ENCODE data around the gene SREBF1. TPM values are rescaled to one million over a fixed set of nuclear protein-coding genes. Genes with fewer than 3 reads are reported as not detected.

Gene SREBF1
- total and polyA plus RNA-seq, 10 of the 15 experiments (the other 5 are each of a cell fraction or from before 2014, with no cell fraction given) = 1.4 to 84.6 (median 20.4) TPM

DNA sequence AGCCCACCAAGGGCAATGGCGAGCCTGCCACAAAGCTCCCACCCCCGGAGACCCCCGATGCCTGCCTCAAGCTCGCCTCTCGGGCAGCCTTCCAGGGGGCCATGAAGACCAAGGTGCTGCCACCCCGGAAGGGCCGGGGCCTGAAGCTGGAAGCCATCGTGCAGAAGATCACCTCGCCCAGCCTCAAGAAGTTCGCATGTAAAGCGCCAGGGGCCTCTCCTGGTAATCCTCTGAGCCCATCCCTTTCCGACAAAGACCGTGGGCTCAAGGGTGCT, 40.1 kb downstream of the SREBF1 start:
- no peak for FAIRE-seq
- POLR2A ChIA-PET = no interaction called here

DNA sequence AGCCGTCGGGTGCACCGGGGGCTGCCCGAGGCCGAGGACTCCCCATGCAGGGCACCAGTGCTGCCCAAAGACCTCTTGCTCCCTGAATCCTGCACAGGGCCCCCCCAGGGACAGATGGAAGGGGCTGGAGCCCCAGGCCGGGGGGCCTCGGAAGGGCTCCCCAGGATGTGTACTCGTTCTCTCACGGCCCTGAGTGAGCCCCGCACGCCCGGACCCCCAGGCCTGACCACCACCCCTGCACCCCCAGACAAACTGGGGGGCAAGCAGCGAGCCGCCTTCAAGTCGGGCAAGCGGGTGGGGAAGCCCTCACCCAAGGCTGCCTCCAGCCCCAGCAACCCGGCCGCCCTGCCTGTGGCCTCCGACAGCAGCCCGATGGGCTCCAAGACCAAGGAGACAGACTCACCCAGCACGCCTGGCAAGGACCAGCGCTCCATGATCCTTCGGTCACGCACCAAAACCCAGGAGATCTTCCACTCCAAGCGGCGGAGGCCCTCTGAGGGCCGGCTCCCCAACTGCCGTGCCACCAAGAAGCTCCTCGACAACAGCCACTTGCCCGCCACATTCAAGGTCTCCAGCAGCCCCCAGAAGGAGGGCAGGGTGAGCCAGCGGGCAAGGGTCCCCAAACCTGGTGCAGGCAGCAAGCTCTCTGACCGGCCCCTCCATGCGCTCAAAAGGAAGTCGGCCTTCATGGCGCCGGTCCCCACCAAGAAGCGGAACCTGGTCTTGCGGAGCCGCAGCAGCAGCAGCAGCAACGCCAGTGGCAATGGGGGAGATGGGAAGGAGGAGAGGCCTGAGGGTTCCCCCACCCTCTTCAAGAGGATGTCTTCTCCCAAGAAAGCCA, 40.6 kb downstream of the SREBF1 start:
- no TSS peak for BruUV-seq (replicated peaks)
- no peaks in the 10 kb centered on the region for H4K20me1 ChIP-seq (ENCODE audit: control insufficient read depth, insufficient read depth)
- DNase-seq (ENCODE audit: low read depth, low spot score) (no peak), ATAC-seq (no peak), FAIRE-seq (no peak)
- peaks cover 3% of the 10 kb centered on the region; the same call in 1 of the 2 replicates for H3K4me1 ChIP-seq (ENCODE audit: control insufficient read depth, insufficient read depth, low read length)
- 95% methylated on average over 33 of the region's 40 CpGs for WGBS (ENCODE audit: insufficient coverage, insufficient replicate concordance, low lambda C conversion rate, missing lambda C conversion rate)
- H3K79me2 ChIP-seq (ENCODE audit: control insufficient read depth, insufficient read depth, low read length) = no peaks in the 10 kb centered on the region
- ChIA-PET RAD21 (ENCODE audit: unreplicated experiment) (no interaction called here), POLR2A (no interaction called here), CTCF (no interaction called here), SMC1A (ENCODE audit: uncharacterized antibody, unreplicated experiment) (no interaction called here)
- H3K27me3 ChIP-seq (replicated peaks in 1 of 2; ENCODE audit: control insufficient read depth in 2 of 2, insufficient read depth in 2 of 2, low read length in 1 of 2) = no peaks in the 10 kb centered on the region
- H3K9me3 ChIP-seq (replicated peaks; ENCODE audit: control insufficient read depth, insufficient read depth, low read length) = no peaks in the 10 kb centered on the region
- H3K4me2 ChIP-seq (ENCODE audit: control insufficient read depth, insufficient read depth) = no peak overlapping the region
- no peak overlapping the region for H3K9ac ChIP-seq (ENCODE audit: control insufficient read depth, insufficient read depth, low read length)
- peaks cover 0 to 44% of the 10 kb centered on the region in 2 experiments for H3K36me3 ChIP-seq (ENCODE audit: control insufficient read depth in 2 of 2, insufficient read depth in 2 of 2, low read length in 1 of 2)
- H3K27ac ChIP-seq (ENCODE audit: control insufficient read depth, insufficient read depth) = no peak overlapping the region
- no peak overlapping the region for H3K4me3 ChIP-seq
- H2AFZ ChIP-seq (ENCODE audit: control insufficient read depth, low read depth, low read length) = no peak overlapping the region
- in situ Hi-C loops (cut with MboI) (no loop called here), intact Hi-C loops (cut with micrococcal nuclease; ENCODE audit: unreplicated experiment) (no loop called here)
- no peak for TF ChIP-seq RAD51 (IDR thresholded peaks at IDR 0.05)
- no peak for TF ChIP-seq MYB (IDR thresholded peaks at IDR 0.05; ENCODE audit: borderline replicate concordance, low read depth, low read length)
- no peak for TF ChIP-seq MEF2B (IDR thresholded peaks at IDR 0.05; ENCODE audit: partially characterized antibody, poor library complexity, severe bottlenecking)
- TF ChIP-seq, protein P1, sequence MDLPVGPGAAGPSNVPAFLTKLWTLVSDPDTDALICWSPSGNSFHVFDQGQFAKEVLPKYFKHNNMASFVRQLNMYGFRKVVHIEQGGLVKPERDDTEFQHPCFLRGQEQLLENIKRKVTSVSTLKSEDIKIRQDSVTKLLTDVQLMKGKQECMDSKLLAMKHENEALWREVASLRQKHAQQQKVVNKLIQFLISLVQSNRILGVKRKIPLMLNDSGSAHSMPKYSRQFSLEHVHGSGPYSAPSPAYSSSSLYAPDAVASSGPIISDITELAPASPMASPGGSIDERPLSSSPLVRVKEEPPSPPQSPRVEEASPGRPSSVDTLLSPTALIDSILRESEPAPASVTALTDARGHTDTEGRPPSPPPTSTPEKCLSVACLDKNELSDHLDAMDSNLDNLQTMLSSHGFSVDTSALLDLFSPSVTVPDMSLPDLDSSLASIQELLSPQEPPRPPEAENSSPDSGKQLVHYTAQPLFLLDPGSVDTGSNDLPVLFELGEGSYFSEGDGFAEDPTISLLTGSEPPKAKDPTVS (IDR thresholded peaks at IDR 0.05; ENCODE audit: low read depth, low read length) = no peak
- no peak for TF ChIP-seq CHD4 (IDR thresholded peaks at IDR 0.05)
- TF ChIP-seq, protein P2, sequence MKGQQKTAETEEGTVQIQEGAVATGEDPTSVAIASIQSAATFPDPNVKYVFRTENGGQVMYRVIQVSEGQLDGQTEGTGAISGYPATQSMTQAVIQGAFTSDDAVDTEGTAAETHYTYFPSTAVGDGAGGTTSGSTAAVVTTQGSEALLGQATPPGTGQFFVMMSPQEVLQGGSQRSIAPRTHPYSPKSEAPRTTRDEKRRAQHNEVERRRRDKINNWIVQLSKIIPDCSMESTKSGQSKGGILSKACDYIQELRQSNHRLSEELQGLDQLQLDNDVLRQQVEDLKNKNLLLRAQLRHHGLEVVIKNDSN (IDR thresholded peaks at IDR 0.05; ENCODE audit: borderline replicate concordance, extremely low read length, insufficient read depth, low read depth, low read length) = no peak
- no peak for TF ChIP-seq SMC3 (IDR thresholded peaks at IDR 0.05; ENCODE audit: borderline replicate concordance, low read length)
- TF ChIP-seq, protein P3, sequence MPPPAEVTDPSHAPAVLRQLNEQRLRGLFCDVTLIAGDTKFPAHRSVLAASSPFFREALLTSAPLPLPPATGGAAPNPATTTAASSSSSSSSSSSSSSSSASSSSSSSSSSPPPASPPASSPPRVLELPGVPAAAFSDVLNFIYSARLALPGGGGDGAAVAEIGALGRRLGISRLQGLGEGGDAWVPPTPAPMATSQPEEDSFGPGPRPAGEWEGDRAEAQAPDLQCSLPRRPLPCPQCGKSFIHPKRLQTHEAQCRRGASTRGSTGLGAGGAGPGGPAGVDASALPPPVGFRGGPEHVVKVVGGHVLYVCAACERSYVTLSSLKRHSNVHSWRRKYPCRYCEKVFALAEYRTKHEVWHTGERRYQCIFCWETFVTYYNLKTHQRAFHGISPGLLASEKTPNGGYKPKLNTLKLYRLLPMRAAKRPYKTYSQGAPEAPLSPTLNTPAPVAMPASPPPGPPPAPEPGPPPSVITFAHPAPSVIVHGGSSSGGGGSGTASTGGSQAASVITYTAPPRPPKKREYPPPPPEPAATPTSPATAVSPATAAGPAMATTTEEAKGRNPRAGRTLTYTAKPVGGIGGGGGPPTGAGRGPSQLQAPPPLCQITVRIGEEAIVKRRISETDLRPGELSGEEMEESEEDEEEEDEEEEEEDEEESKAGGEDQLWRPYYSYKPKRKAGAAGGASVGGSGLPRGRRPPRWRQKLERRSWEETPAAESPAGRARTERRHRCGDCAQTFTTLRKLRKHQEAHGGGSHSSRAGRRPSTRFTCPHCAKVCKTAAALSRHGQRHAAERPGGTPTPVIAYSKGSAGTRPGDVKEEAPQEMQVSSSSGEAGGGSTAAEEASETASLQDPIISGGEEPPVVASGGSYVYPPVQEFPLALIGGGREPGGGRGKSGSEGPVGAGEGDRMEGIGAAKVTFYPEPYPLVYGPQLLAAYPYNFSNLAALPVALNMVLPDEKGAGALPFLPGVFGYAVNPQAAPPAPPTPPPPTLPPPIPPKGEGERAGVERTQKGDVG (CRISPR knock-in tag; IDR thresholded peaks at IDR 0.05) = no peak
- no peak for TF ChIP-seq YBX1 (IDR thresholded peaks at IDR 0.05)

More for the DNA sequence above, 40.1 kb downstream of the SREBF1 start:
- no peak for DNase-seq (ENCODE audit: low read depth, low spot score)
- 97% methylated on average over 13 of the region's 13 CpGs for WGBS (ENCODE audit: insufficient coverage, insufficient replicate concordance, low lambda C conversion rate, missing lambda C conversion rate)
- in situ Hi-C loops (cut with MboI) = no loop called here
- TF ChIP-seq FOXK2 (IDR thresholded peaks at IDR 0.05) (no peak), RCOR1 (conservative IDR thresholded peaks at IDR 0.05; ENCODE audit: low read depth, low read length) (no peak), BACH1 (IDR thresholded peaks at IDR 0.05; ENCODE audit: borderline replicate concordance) (no peak), KDM1A (IDR thresholded peaks at IDR 0.05; ENCODE audit: borderline replicate concordance) (no peak), RAD21 (IDR thresholded peaks at IDR 0.05; ENCODE audit: insufficient read depth, low read depth, low read length) (no peak)
- no peak overlapping the region for H3K27ac ChIP-seq (ENCODE audit: control insufficient read depth, insufficient read depth)
- H3K79me2 ChIP-seq (ENCODE audit: control insufficient read depth, insufficient read depth, low read length) = no peaks in the 10 kb centered on the region
- peaks cover 0 to 46% of the 10 kb centered on the region in 2 experiments for H3K36me3 ChIP-seq (ENCODE audit: control insufficient read depth in 2 of 2, insufficient read depth in 2 of 2, low read length in 1 of 2)
- H2AFZ ChIP-seq (ENCODE audit: control insufficient read depth, low read depth, low read length) = no peak overlapping the region
- H4K20me1 ChIP-seq (ENCODE audit: control insufficient read depth, insufficient read depth) = no peaks in the 10 kb centered on the region
- H3K4me2 ChIP-seq (ENCODE audit: control insufficient read depth, insufficient read depth) = no peak overlapping the region
- SMC1A ChIA-PET (ENCODE audit: uncharacterized antibody, unreplicated experiment) = no interaction called here
- ATAC-seq = no peak
- H3K4me1 ChIP-seq (ENCODE audit: control insufficient read depth, insufficient read depth, low read length) = peaks cover 3% of the 10 kb centered on the region; the same call in 1 of the 2 replicates
- intact Hi-C loops (cut with micrococcal nuclease; ENCODE audit: unreplicated experiment) = no loop called here
- BruUV-seq (replicated peaks) = no TSS peak
- RAD21 ChIA-PET (ENCODE audit: unreplicated experiment) = no interaction called here
- no peaks in the 10 kb centered on the region for H3K9me3 ChIP-seq (replicated peaks; ENCODE audit: control insufficient read depth, insufficient read depth, low read length)
- CTCF ChIA-PET = no interaction called here
- H3K4me3 ChIP-seq = no peak overlapping the region
- H3K27me3 ChIP-seq (replicated peaks in 1 of 2; ENCODE audit: control insufficient read depth in 2 of 2, insufficient read depth in 2 of 2, low read length in 1 of 2) = no peaks in the 10 kb centered on the region
- H3K9ac ChIP-seq (ENCODE audit: control insufficient read depth, insufficient read depth, low read length) = no peak overlapping the region

Data from GM12878 (cell line).